ENCODE measurements around the gene PGRMC2.

DNA sequence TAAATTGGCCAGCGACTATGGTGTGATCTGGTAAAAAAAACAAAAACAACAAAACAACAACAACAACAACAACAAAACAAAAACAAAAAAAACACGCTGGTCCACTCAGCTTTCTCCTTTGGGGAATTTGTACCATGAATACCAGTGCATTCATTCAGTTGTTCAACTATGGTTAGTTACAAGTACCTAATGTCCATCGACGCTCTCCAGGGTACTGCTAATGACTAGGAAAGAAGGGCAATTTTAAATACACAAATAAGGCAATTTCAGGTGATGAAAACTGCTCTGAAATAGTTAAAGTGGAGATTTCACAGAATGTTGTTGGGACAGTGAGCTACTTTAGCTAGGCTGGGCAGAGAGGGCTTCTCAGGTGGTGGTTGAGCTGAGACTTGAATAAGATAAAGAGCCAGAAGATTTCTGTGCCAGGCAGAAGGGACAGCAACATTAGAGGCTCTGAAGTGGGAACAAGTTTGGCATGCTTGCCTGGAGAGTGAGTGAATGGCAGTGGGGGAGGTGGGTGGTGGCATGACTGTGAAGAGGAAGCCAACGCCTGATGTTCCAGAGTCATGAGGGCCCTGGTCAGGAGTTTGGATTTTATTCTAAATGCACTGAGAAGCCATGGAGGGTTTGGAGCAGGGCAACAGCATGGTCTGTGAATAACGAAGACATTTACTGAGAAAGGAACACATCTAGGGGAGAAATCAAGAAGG lies 45.9 kb upstream of the PGRMC2 start:
- TF ChIP-seq POLR2A (IDR thresholded peaks at IDR 0.05; ENCODE audit: extremely low read depth, insufficient read length) (no peak), CTCF (IDR thresholded peaks at IDR 0.05; ENCODE audit: low read depth, low read length) (no peak)

All from NB4 (cell line).